GM18870 (cell line): Measurements from ENCODE around the gene NNT.

Source experiments
- ATAC-seq: cut with Tn5 transposase; IDR thresholded peaks from one replicate; pipeline ENCODE4 v1.9.1; 2021; ENCODE audit warnings: moderate library complexity; ENCODE audit not compliant: unreplicated experiment

Gene NNT

DNA sequence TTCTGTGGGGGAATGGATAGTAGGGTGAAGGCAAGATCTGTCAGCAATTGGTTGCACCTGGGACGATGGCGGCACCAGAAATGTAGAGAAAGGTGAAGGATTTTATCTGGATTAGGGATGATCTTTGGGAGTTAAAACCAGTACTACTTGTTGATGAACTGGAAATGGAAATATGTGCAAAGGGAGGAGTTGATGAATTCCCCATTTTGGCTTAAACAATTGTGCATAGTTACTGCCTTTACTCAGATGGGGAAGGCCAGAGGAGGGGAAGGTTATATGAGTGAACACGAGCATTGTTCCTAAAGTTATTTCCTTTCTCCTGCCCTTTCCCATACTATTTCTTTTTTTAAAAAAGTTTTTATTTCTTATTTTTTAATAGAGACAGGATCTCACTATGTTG lies 19.1 kb downstream of the NNT start:
- ATAC-seq, result no peak

DNA sequence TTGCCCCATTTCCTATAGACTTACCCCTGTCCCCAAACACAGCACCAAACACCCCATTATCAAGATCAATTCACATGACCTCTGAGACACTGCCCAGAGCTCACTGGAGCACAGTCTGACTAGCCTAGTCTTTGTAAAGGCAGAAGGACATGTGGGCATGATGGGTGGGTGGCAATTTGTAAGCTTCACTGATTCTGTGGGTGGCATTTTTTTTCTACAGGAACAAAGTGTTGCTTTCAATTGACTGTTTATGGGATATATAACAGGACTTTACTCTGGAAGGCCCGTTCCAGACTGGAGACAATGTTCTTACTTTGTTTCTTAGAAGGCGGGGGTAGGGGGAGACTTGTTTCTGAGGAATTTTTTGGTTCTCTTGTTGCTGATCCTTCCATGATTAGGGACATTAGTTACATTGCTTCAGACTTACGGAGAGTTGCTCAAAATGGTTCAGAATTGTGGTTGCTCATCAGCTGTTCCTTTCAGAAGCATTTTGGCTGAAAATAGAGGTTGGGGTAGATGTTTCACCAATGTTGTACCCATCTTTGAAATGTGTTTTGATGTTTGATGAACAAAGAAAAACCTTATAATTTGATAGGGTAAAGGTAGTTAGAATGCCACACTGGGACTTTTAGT lies 20.2 kb downstream of the NNT start:
- no peak for ATAC-seq

DNA sequence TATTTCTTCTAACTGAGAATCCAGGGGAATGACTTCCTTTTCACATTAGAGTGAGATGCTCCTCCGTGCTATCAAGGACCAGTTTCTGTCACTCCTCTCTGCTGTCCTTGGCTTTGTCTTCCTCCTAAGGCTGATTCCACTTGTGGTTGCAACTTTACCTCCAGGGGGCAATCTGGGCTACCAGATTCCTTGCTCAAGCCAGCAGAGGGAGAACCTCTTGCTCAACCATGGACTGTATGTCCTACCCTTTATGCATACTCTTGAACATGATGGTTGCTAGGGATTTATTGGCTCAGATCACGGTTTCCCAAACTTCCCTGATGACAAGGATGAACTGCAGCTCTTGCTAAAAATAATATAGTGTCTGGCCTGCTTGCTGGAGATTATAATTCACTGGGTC lies 24.0 kb downstream of the NNT start:
- no peak for ATAC-seq

DNA sequence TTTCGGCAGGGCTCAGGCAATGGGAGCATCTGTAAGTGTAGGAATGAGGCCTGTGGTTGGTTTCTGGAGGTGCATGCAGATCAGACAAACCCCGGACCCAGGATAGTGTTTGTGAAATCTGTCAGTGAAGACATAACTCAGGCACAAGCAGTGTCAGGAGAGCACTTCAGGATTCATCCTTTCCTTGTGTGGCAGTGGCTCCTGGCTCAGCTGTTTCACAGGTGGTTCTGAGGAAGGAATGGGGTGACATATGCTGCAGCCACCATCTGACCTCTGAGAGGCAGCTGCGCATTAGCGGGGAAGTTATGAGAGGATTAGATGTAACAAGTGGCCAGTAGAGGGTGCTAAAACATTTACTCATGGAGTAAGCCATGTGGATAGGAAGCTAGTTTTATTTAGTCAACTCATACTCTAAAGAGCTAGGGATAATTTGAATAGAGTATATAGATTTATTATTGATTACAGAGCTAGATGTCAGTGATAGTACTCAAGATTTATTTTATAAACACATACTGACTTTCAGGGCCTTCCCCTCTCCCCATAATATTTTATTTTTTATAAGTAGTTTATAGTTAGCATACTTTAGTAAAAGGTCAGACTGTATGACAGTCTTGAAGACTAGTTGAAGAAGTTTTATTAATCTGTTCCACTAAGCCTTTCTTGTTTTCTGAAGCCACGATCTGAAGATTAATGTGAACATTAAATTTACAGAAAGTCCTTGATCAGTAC lies 28.4 kb downstream of the NNT start:
- peak; percentile 97 for ATAC-seq

DNA sequence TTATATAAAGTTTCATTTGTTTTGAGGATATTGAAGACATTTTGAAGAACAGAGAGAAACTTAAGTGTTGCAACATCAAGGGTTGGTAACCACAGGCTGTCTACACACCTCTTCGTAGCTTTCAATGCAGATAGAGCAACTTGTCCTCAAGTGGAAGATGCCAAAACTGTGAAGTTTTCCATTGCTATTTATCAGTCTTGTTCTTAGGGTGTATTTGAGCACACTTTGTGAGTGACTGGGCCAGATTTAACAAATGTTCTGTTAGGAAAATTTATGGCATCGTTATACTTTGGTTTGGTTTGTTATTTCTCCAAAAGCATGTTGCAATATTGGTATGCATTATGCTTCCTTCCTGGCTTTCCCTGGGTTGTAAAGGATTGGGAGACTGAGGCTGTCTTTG lies 31.6 kb downstream of the NNT start:
- no peak for ATAC-seq

DNA sequence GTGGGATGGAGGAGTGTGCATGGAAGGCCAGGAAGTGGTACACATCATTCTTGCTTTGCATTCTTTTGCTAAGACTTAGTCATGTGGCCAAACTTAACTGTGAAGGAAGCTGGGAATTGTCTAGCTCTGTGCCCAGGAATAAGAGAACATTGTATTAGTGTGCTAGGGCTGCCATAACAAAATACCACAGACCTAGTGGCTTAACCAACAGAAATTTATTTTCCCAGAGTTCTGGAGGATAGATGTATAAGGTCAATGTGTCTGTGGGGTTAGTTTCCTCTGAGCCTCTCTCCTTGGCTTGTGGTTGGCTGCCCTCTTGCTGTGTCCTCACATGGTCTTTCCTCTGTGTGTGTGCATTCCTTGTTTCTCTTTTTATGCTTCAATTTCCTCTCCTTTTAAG lies 32.4 kb downstream of the NNT start:
- ATAC-seq, result no peak

DNA sequence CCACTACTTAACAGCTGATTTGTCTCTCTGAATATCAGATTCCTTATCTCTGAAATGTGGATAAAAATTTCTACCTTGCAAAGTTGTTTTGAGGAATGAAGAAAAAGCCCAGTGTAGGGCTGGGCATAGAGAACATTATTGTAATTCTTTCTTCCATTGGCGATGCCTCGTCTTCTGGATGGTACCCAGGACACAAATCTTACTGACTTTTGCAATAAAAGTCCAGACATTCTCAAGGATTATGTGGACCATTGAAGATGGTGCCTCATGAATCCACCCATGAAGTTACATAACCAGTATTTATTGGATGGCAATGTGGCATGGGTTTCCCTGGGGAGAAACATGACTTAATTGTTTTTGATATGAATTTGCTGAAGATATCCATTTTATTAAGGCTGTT lies 33.1 kb downstream of the NNT start:
- no peak for ATAC-seq

DNA sequence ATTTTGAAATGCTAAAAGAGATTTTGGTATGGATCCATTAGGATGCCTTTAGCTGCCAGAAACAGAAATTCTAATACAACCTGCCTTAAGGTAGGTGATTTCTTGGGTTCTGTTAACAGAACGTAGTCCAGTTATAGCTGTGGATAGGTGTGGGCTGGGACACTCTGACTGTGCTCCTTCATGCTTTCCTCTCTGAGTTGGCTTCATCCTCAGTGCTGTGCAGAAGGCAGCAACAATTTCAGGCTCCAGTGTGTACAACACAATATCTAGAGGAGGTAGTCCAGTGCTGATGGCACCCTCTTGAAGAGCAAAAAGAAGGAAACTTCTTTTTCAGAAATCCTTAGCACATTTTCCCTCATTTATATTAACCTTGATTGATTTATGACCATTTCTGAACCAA lies 34.4 kb downstream of the NNT start:
- no peak for ATAC-seq

DNA sequence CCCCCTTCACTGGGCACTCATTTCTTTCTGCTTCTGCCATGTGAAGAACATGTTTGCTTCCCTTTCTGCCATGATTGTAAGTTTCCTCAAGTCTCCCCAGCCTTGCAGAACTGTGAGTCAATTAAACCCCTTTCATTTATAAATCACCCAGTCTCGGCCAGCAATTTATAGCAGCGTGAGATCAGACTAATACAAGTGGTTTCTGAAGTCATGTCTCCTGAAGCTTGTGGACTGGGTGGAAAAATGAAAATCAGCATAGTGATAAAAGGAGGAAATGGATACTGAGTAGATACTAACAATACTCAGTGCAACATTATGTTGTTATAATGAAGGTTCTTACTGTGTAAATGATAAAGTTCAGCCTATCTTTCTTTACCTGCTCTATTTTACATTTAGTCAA lies 35.1 kb downstream of the NNT start:
- no peak for ATAC-seq

DNA sequence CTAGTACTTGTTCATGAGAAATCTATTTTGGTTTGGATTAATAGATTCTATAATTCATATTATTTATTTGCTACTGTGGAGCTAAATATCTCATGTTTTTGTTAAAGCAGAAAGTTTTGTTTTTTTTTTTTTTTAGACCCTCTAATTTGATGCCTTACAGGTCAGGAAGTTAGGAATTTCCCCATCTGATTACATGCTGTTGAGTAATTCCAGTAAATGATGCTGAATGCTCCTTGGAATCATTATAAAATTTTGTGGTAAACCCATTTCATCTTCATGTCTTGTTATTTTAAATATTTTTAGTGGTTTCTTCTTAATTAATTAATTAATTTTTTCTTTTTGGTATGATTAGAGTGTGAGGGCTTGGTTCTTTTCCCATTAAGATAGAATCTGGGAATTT lies 35.6 kb downstream of the NNT start:
- ATAC-seq, result no peak

DNA sequence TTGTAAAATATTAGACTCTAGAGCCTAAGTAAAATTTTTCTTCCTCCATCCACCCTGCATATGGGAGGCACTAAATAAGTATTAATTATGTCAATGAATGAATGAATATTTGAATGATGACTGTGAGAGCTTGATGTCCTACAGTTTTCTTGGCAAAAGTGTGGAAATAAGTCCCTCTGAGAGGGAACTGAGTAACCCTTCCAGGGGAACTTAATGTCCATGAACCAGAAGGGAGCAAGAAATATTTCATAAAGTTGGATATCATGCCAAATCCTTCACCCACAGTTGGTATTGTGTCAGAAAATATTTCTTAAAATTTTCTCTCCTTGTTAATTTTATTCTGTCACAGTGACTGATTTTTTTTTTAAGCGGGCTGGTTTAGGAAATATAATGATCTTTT lies 36.6 kb downstream of the NNT start:
- ATAC-seq, result no peak

DNA sequence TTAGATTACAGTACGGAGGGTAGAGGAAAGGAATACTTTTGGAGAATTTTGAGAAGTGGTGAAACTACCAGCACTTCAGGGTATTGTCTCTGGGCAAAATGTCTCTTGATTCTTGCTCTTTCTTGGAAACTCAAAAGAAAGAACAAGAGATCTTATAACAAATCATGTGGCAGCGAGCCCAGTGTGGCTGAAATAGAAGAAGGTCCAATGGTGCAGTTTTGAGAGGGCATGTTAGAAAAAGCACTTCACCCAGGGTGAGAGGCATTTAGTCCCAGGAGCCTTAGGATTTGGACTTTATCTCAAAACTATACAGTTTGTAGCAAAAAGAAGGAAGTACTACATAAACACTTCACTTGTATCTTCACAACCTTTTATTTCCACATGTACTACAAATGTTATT lies 39.4 kb downstream of the NNT start:
- no peak for ATAC-seq

DNA sequence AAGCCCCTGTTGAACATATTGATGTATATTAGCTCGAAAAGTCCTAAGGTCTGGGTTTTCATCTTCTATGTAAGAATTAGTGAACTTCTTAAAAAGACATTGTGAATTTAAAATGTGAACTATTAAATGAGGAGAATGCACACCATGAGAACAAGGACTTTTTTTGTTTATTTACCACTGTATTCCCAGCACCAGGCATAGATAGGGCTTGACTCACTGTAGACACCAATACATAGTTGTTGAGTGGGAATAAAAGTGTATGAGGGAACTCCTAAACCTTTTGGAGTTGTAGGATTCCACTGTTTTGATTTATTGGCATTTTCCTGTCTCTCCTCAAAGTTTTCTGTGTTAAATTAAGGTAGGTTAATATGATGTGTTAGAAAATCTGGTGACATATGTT lies 40.3 kb downstream of the NNT start:
- no peak for ATAC-seq

DNA sequence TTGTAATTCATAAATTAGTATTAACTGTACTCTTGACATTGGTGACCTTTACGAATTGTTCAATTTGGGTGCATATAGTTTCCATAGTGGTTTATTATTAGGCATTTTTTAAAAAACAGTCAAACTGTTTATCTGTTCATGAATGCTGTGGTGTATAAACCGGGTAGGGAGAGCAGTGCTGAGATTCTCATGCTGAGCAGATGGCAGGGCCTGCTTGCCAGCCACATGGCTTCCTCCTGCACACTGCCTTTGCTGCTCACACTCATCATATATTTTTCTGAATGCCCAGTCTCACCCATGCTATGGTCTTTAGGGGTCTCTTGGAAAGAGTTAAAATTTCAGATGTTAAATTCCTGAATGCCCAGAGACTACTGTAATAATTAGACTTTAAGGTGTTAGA lies 40.8 kb downstream of the NNT start:
- ATAC-seq, result no peak

DNA sequence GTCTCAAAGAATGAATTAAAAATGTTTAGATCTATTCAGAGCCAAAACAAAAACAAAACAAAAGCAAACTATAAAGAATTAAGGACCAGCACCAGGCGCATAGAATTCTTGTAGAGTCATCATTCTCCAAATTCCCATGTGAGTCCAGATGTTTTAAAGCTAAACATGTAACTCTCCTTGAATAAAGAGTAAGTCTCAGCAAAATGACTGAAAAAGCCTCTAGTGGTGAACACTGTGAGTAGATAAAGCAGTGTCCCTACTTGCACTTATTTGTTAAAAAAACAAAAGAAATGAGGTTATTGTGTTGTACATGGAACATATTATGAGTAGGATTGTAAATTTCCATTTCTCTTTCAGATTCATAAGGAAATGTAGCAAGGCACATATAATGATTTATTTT lies 44.0 kb downstream of the NNT start:
- ATAC-seq, result no peak

DNA sequence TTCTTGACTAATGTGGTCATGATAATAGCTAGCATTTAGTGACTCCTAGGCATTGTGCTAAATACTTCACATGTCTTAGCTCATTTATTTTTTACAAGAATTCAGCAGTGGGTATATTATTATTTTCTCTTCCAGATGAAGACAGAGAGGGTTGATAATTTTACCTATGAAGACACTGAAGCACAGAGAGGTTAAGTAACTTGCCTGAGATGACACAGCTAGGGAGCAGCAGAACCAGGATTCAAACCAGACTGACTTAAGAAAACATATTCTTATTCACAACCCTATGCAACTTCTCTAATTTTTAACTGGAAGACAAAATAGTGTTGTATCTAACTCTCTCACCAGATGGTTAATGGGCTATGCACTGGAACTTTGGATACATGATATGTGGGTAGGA lies 44.8 kb downstream of the NNT start:
- ATAC-seq, result no peak

DNA sequence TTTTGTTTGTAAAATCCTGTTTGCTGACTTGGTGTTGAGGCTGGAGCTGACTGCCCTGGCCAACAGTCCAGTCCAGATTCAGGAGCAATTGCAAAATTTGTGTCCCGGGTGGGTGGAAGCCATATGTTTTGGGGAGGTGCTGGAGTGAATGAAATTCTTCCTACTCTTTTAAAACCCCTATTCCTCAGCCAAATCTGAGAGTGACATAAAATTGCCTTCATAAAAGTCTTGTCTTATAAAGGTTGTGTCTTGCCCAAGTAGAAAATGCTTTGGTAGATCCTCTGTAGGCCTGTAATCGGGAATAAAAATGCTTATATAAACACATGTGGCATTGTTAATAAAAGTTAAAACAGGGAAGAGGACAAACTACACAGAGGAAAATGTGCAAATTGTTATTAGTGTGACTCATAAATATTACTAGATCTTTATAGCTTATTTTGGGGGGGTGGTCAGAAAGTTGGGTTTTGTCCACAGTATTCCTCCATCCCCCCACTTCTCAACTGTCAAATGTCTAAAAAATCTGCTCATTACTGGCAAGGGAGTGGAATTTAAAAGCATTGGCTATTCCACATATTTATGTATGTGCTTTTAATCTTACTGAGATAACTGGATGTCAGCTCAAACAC lies 45.6 kb downstream of the NNT start:
- no peak for ATAC-seq

DNA sequence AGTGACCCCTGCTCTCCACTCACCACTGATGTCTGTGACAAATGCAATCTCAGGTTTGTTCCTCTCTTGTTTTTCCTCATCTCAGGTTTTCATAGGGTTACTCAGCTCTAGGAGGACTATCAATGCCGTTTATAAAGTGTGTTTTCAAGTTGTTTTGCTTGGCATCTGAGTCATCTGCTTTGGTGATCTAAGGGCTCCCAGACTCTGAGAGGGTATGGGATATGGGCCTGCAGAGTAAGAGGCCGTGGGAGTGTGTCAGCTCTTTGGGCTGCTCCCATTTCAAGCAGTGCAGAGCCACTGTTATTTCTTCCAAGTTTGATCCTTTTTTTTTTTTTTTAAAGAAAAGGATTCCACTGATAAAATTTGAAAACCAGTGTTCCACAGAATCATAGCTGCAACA lies 46.3 kb downstream of the NNT start:
- ATAC-seq, result no peak

DNA sequence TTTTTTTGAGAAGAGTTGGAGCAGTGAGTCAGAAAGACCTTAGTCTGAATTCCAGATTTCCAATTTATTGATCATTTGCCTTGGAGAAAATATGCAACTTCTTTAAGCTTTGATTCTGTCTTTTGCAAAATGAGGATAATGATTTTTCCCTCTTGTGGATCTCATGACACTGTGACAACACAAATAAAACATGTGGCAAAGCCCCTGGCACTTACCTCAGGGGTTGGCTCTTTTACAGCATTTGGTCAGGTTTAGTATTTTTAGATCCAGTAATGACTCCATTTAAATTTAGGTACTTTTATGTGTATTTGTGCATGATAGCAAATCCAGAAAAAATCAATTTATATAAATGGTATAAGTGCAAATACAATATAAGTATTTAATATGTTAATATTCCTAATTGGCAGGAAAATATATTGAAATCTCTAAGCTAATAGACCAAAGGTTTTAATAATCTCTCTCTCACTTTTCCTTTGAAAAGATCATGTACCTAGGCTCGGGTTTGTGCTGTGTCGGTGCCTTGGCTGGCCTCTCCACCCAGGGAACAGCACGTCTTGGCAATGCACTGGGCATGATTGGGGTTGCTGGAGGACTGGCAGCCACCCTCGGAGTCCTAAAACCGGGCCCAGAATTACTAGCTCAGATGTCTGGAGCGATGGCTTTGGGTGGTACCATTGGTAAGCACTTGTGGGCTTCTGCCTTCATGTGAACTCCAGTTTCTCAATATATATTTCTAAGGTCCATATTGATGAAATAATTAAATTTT lies 49.7 kb downstream of the NNT start:
- no peak for ATAC-seq

DNA sequence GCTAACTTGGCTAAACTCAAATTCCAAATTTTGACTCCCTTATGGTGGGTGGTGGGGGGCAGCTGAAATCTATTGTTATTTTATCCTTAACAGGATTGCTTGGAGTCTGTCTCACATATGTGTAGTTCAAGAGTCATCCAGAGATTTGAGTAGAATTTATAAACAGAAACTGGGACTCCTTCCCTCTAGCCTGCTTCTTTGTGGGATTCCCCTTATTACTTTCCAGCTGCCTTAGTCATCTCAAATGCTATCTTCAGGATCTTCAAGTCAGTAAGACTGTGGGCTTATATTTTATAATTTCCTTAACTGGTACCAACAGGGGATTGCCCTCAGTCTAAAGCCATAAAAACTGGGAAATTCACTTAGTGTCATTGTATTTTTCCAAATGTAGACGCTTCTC lies 55.5 kb downstream of the NNT start:
- no peak for ATAC-seq

DNA sequence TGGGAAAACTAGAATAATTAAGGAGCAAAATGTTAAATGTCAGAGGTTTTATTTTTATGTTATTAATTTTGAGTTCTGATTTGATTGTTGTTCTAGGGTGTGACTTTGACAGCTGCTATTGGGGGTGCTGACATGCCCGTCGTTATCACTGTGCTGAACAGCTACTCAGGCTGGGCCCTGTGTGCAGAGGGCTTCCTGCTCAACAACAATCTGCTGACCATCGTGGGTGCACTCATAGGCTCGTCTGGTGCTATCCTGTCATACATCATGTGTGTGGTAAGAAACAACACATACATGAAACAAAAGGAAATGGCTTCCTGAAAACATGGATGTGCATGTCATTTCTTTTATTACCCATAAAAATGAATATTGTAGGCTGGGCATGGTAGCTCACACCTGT lies 56.1 kb downstream of the NNT start:
- ATAC-seq, result no peak

DNA sequence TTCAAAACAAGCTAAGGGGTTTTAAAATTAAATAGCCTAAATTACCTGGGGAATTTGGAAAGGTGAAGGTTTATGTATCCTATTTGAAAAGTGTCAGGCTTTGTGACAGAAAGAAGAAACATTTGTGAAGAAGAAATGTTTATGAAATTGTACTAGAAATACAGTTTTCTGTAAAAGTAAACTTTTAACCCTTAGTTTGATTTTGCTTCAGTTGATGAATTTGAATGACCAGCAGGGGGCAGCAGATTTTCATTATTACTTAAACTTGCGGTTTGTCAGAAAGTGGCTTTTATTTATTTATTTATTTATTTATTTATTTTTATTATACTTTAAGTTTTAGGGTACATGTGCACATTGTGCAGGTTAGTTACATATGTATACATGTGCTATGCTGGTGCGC lies 58.1 kb downstream of the NNT start:
- no peak for ATAC-seq
